Left cardiac atrium (tissue), 4 donors: ENCODE measurements around the gene KIF6. TPM values are rescaled to one million over a fixed set of nuclear protein-coding genes. Genes with fewer than 3 reads are reported as not detected.
A peak's percentile ranks its signal among the peaks of the same experiment; 100 is the strongest.

Source experiments
- ATAC-seq, 2 donors: fragments of 200-7000 bp; cut with Tn5 transposase; one replicate each; pipeline ENCODE4 v1.9.1; 2020; ENCODE audit warnings: mild to moderate bottlenecking in 2 of 2, moderate library complexity in 2 of 2
- DNase-seq: peaks from one replicate; pipeline ENCODE4 v3.0.0-alpha.2; 2020
- intact Hi-C, 2 donors: fragments of 100-400 bp; cut with DNase I; formaldehyde crosslinking; loops; one replicate each; pipeline versions ENCODE4 v1.14.1 to v1.15.1; 2022 to 2023
- total RNA-seq, 2 donors: library from RNA; stranded (reverse); fragmentation: NEBNext Ultra II Directional; extraction: Animal tissue kit (Norgen Biotek cat#: 25700); gene quantifications; one replicate each; pipeline ENCODE4 v1.2.1, GENCODE V29; 2021
- donor health status: DM: no; HTN: yes; CAD: no.
- donor health status: DM: no; HTN: yes; CAD: no; lungs with severe emphysema.
- donor health status: DM: yes; HTN: yes; CAD: no.
- donor health status: Dilated cardiomyopathy.

Gene KIF6
- total RNA-seq, 2 donors from 2014 or later = 0.15 to 0.31 TPM

- intact Hi-C loops = no loop called here
- ATAC-seq (no peak), DNase-seq (no peak)
Observed at GRCh38 chr6:39321761-39322160, 403.4 kb downstream of the KIF6 start.

GRCh38 chr6:39320363-39320984, 404.7 kb downstream of the KIF6 start:
- no peak for DNase-seq
- ATAC-seq = peak; percentile 12 to 30
- intact Hi-C loops = no loop called here

- intact Hi-C loops = no loop called here
- peak; percentile 66 to 85 for ATAC-seq
- DNase-seq = no peak
Observed at GRCh38 chr6:39319621-39320362, 405.4 kb downstream of the KIF6 start.

GRCh38 chr6:39317256-39317655, 408.0 kb downstream of the KIF6 start:
- ATAC-seq (no peak), DNase-seq (no peak)
- intact Hi-C loops = no loop called here

- intact Hi-C loops = loop anchor here in 1 of 2 donors (5.0 kb wide), 1 partner anchor 442 kb away; no protein-coding TSS in a partner anchor
- peak; percentile 11 to 12 for ATAC-seq
- DNase-seq = no peak
Observed at GRCh38 chr6:39314273-39314795, 410.9 kb downstream of the KIF6 start, which contains the start of gene KCNK17. Gene KCNK17, minus strand, starts transcription at chr6:39314419. Its CDS starts 99 bp downstream, at chr6:39314320.

GRCh38 chr6:39313526-39314272, 411.5 kb downstream of the KIF6 start:
- peak; percentile 27 to 41 for ATAC-seq
- intact Hi-C loops = loop anchor here in 1 of 2 donors (5.0 kb wide), 1 partner anchor 441 kb away; no protein-coding TSS in a partner anchor
- DNase-seq = no peak

- peak; percentile 28 to 41 for ATAC-seq
- peak; percentile 51 for DNase-seq
- intact Hi-C loops = loop anchor here in 1 of 2 donors (5.0 kb wide), 1 partner anchor 441 kb away; no protein-coding TSS in a partner anchor
Observed at GRCh38 chr6:39312912-39313525, 412.2 kb downstream of the KIF6 start.

- ATAC-seq (no peak), DNase-seq (no peak)
- intact Hi-C loops = loop anchor here in 1 of 2 donors (5.0 kb wide), 1 partner anchor 438 kb away; no protein-coding TSS in a partner anchor
Observed at GRCh38 chr6:39310542-39310941, 414.7 kb downstream of the KIF6 start.

- ATAC-seq (peak; percentile 68 to 73), DNase-seq (peak; percentile 77)
- intact Hi-C loops = loop anchor here (5.0 to 10.0 kb wide), 4 partner anchors 225 to 438 kb away; no protein-coding TSS in a partner anchor
Observed at GRCh38 chr6:39309942-39310531, 415.2 kb downstream of the KIF6 start.

GRCh38 chr6:39307462-39307861, 417.7 kb downstream of the KIF6 start:
- no peak for DNase-seq
- intact Hi-C loops = loop anchor here (10.0 kb wide), 3 partner anchors 223 to 433 kb away; no protein-coding TSS in a partner anchor
- no peak for ATAC-seq

GRCh38 chr6:39304951-39305350, 420.3 kb downstream of the KIF6 start:
- intact Hi-C loops = loop anchor here (2.0 to 10.0 kb wide), 4 partner anchors 138 to 430 kb away; no protein-coding TSS in a partner anchor
- DNase-seq (no peak), ATAC-seq (no peak)

- DNase-seq = no peak
- peak in 1 of 2 donors; percentile 6 for ATAC-seq
- intact Hi-C loops = loop anchor here (1.0 to 10.0 kb wide), 6 partner anchors 137 to 429 kb away; no protein-coding TSS in a partner anchor
Observed at GRCh38 chr6:39303425-39304153, 421.6 kb downstream of the KIF6 start.

GRCh38 chr6:39302669-39303424, 422.4 kb downstream of the KIF6 start:
- intact Hi-C loops = loop anchor here (1.0 to 10.0 kb wide), 5 partner anchors 137 to 428 kb away; no protein-coding TSS in a partner anchor
- DNase-seq (peak; percentile 89), ATAC-seq (peak; percentile 90 to 92)

- ATAC-seq = no peak
- intact Hi-C loops = loop anchor here (2.0 to 10.0 kb wide), 4 partner anchors 217 to 427 kb away; no protein-coding TSS in a partner anchor
- DNase-seq = no peak
Observed at GRCh38 chr6:39302011-39302410, 423.2 kb downstream of the KIF6 start.

- DNase-seq = no peak
- ATAC-seq = no peak
- intact Hi-C loops = loop anchor here (2.0 to 10.0 kb wide), 4 partner anchors 217 to 427 kb away; no protein-coding TSS in a partner anchor
Observed at GRCh38 chr6:39301606-39302005, 423.6 kb downstream of the KIF6 start.

GRCh38 chr6:39300739-39301138, 424.5 kb downstream of the KIF6 start:
- DNase-seq (no peak), ATAC-seq (no peak)
- intact Hi-C loops = loop anchor here (10.0 kb wide), 3 partner anchors 216 to 426 kb away; no protein-coding TSS in a partner anchor
